GM18861 (cell line): ENCODE results near the gene UBE2E1.

ENCODE experiments used
- ATAC-seq: cut with Tn5 transposase; IDR thresholded peaks from one replicate; pipeline ENCODE4 v1.9.1; 2021; ENCODE audit not compliant: unreplicated experiment

UBE2E1 gene

GRCh38 chr3:23805633-23806533 lies at the start of gene UBE2E1:
Gene UBE2E1, plus strand, starts transcription at chr3:23805955. Its CDS starts 1,315 bp downstream, at chr3:23807270.
- ATAC-seq = peak; percentile 59

DNA sequence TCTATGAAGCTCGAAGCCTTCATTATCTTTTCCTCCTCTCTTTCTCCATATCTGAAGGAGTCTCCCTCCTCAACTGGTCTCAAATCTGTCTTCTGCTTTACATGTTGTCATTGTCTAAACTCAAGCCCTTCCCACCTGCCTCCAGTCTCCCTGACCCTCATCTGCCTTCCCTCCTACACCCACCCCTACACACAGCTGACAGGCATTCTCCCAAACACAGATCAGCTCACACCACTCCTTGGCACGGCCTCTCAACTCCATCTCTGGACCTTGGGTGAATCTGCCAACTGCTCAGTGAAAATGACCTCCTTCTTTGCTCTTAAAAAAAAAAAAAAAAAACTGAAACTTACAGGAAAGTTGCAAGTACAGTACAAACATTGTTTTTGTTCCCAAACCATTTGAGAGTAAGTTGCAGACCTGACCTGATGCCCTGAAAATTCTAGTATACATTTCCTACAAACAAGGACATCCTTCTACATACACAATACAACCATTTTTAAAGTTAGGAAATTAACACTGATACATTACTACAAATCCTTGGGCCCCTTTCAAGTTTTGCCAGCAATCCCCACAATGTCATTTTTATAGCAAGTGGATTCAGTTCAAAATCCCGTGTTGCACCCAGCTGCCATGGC lies 49.4 kb upstream of the UBE2E1 start:
- no peak for ATAC-seq

DNA sequence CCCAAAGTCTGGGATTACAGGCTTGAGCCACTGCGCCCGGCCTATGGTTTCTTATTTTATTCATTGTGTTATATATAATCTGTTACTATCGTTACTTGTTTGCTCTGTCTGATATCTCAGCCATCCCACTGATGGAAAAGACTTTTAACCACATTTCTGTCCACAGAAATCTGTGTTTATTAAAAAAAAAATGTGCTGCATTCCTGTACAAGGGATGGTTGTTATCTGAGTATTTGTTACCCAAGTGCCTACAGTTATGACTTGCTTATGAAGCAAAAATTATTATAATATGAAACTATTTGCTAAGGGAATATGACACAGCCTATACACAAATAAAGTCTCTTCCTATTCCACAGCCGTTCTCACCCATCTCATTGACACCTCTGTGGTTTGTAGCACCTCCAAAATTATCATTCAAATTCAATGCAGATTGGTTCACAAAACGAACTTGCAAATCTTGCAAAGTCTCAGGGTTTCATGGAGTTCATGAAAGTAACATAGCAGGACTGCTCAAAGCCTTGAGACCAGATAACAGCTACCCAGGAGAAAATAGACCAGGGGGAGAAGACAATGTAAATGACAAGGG lies 47.4 kb upstream of the UBE2E1 start:
- ATAC-seq = no peak

GRCh38 chr3:23760325-23760724 lies 45.4 kb upstream of the UBE2E1 start:
- ATAC-seq = peak; percentile 23

DNA sequence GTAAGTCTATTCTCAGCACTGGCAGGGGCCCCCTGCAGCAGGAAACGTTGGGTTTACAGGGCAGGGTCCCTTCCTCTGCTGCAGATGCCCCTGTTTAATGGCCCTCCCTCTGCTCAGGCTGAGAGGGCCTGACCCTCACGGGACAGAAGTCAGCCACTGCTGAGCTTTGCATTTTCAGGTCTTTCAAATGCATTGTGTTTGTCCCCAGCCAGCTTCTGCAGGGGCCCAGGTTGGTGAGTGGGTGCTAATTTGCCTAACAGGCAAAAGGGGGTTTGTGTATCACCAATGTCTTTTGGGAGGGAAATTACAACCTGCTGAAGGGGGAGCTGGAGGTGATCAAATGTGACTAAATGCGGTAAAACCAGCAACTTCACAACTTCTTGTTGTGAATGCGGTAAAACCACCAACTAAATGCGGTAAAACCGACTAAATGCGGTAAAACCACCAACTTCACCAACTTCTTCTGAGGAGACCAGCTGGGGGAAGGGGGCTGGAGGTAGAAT lies 44.8 kb upstream of the UBE2E1 start:
- peak; percentile 28 for ATAC-seq

DNA sequence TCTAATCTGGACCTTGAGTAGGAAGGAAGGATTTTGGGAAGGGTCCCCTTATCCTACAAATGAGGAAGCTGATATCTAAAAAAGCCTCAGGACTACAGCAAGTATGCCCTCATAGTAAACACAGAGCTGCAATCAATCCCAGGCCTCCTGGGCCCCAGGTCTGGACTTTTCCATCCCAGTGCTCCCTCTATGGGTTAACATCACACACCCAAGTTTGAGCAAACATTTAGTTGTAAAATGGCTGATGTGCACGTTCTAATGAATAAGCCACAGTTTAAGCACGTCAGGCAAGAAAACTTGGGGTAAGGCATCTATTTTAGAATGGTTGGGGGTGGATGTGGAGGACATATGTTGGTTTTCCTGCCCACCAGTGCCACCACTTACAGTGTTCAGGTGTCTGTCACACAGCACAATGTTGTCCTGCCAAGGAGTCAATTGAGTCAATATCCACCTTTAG lies 44.3 kb upstream of the UBE2E1 start:
- ATAC-seq = no peak

DNA sequence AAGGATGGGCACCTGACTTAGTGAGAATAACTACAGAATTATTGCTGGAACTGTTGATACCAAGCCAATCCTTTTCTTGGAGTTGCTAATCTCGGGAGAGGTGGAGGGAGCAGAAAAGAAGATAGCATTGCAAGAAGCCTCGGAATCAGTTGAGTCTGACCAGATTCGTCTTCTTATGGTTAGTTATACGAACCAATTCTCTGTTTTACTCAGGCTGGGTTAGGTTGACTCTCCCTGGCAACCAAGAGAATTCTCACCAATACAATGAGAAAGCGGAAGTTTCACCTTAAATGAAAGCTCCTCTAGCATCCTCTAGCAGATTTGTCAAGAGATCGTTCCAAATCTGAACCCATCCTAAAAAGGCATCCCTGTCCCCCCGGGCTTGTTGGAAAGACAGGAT lies 43.5 kb upstream of the UBE2E1 start:
- ATAC-seq = peak; percentile 83

GRCh38 chr3:23762759-23763477 lies 42.8 kb upstream of the UBE2E1 start:
- ATAC-seq = no peak

GRCh38 chr3:23764407-23764806 lies 41.3 kb upstream of the UBE2E1 start:
- ATAC-seq = no peak

- no peak for ATAC-seq
Observed at GRCh38 chr3:23767546-23767945, 38.2 kb upstream of the UBE2E1 start.

- no peak for ATAC-seq
Observed at GRCh38 chr3:23775254-23775909, 30.4 kb upstream of the UBE2E1 start.

- ATAC-seq = no peak
Observed at GRCh38 chr3:23776352-23776891, 29.3 kb upstream of the UBE2E1 start.

GRCh38 chr3:23778446-23778845 lies 27.3 kb upstream of the UBE2E1 start:
- ATAC-seq = no peak

DNA sequence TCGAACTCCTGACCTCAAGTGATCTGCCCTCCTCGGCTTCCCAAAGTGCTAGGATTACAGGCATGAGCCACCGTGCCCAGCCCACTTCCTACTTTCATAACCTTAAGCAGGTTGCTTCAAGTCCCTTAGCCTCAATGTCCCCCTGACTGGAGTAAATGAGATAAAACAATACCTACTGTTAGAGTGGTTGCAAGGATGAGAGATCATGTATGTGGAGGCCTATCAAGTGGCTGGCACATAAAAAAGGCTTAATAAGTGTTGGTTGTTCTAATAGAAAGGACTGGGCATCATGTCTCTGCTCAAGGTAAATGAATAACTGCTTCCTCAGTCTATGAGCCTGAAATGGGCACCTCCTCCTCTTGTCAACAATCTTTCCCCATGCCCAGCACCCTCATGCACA lies 25.9 kb upstream of the UBE2E1 start:
- ATAC-seq = no peak

GRCh38 chr3:23781051-23781450 lies 24.7 kb upstream of the UBE2E1 start:
- ATAC-seq = no peak

DNA sequence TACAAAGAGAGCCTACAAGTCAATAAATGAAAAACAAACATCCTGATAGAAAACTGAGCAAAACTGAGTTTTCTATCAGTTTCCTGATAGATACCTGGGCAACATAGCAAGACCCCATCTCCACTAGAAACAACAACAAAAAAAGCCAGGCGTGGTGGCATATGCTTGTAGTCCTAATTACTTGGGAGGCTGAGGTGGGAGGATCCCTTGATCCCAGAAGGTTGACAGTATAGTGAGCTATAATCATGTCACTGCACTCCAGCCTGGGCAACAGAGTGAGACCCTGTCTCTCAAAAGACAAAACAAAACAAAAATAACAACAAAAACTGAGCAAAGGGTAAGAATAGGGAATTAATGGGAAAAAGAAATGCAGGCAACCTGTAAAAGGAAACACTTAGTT lies 23.9 kb upstream of the UBE2E1 start:
- ATAC-seq = no peak

- no peak for ATAC-seq
Observed at GRCh38 chr3:23785097-23785645, 20.6 kb upstream of the UBE2E1 start.

DNA sequence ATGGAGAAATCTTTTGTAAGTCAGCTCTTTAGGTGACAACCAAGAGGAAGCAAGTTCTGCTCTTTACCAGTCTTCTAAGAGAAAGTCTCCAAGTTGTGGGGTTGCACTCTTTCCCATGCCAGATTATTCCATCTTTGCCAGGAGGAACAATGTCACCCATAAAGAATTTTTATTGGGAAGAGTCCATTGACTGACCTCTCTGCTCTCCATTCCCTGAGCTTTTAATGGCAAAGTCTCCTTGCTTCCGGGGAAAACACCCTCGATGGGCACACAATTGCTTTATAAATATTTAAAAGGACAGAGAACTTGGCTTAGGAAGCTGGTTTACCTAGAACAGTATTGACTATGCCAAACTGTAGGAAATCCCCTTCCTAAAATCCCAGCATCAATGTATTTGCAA lies 19.9 kb upstream of the UBE2E1 start:
- ATAC-seq = no peak

- ATAC-seq = no peak
Observed at GRCh38 chr3:23791678-23792077, 14.1 kb upstream of the UBE2E1 start.
